ENCODE results near the gene CLEC1B. TPM values are rescaled to one million over a fixed set of nuclear protein-coding genes. Genes with fewer than 3 reads are reported as not detected.
"Not testable (repeated sequence)": the region's sequence is repeated elsewhere in the genome, so short reads cannot be mapped to it uniquely, and the experiment has no call there.

CLEC1B gene
- total RNA-seq, 1 donor from 2014 or later: not detected

DNA sequence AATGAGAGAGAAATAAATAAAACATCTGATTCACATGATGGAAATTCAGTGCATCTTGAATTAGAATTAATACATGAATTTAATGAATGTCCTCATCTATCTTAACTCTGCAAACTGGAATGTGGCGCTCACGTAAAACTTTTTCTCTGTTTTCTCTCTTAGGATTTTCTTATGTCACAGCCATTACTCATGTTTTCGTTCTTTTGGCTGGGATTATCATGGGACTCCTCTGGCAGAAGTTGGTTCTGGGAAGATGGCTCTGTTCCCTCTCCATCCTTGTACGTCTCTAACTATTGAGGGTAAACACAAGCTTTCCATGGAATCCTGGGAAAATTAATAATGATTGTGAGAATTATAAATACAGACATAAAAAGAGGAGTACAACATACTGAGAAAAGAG is 16.5 kb upstream of the CLEC1B start:
- Mint-ChIP-seq H3K27me3 (peaks cover 38% of the 10 kb centered on the region), H3K4me3 (no peak overlapping the region), H3K9me3 (no peaks in the 10 kb centered on the region), H3K36me3 (ENCODE audit: low read depth) (no peaks in the 10 kb centered on the region), H3K27ac (no peak overlapping the region), H3K4me1 (no peaks in the 10 kb centered on the region)
- intact Hi-C loops (cut with micrococcal nuclease): loop anchor here (10.0 kb wide), 1 partner anchor 271 kb away; no protein-coding TSS in a partner anchor
- no peak for DNase-seq

DNA sequence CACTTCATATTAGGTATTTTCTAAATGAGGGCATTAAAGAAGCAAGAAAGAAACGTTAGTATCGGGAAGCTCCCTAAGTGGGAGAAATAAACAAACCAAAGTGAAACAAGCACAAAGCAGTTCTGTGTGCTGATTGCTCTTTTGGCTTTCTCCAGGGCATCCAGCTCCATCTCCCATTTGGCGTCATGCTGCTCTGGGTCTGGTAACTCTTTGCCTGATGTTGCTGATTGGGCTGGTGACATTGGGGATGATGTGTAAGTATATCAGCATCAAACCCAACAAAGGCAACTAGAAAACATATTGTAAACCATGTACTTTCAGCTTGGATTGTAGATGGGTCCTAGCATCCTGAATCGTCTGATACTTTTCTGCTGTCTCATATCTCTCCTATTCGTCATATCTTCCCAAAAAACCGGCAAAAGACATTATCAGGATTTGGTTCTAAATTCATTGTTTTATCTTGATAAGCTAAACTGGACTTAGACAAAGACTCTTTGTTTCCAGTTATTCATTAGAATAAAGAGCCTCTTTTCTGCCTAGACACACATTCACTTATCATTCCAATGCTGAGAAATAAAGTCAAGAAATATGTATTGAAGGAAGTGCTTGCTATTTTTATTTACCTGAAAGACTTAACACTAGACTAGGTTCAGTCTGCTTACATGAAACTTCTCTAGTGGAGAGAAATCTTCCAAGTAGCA is 13.9 kb upstream of the CLEC1B start:
- intact Hi-C loops (cut with micrococcal nuclease): loop anchor here (5.0 to 10.0 kb wide), 2 partner anchors 70 to 268 kb away; no protein-coding TSS in a partner anchor
- Mint-ChIP-seq H3K36me3 (ENCODE audit: low read depth) (no peaks in the 10 kb centered on the region), H3K27ac (no peak overlapping the region), H3K9me3 (no peaks in the 10 kb centered on the region), H3K27me3 (peaks cover 40% of the 10 kb centered on the region), H3K4me1 (peaks cover 3% of the 10 kb centered on the region), H3K4me3 (no peak overlapping the region)
- DNase-seq: no peak

DNA sequence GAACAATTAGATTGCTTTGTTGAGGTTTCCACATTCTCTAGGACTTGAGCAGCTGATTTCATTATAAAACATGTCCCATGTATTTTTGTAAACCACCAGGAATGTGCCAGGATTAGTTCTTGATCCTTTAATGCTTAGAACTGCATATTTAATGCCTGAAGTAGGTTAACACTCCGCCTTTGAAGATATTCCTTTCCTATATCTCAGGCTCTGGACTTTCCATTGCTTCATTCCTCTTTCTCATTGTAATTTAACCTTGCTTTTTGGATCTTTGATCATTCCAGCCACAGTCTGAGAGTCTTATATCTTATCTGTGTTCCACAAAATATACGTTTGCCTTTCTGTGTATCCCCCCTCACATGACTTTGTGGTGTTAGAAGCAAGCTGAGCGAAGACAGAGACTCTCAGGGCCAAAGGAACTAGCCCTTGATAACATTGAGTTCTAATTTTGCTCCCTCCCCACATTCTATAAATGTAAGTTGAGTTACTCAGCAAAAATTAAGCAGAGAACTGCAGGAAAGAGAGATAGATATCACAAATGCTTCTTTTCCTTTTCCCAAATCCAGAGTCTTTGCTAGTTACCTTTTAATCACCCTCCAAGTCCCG is 2.4 kb upstream of the CLEC1B start:
- no peaks in the 10 kb centered on the region for H3K4me1 Mint-ChIP-seq

DNA sequence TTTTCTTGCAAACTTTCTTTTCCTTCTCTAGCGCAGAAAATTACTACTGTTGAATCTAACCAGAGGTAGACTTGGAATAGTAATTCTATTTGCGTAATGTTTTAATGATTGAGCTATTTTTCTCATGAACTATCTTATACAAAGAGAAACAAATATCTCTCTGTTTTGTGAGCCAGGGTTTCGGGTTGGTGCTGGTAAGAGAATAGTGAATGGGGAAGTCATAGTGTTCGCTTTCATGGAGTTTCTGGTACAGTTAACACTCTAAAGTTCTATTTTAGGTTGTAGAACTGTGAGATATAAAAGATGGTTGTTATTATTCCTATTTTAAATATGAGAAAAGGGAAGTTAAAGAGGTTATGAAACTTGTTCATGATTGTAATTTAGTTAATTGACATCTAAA is 6.6 kb downstream of the CLEC1B start:
- no peaks in the 10 kb centered on the region for H3K36me3 Mint-ChIP-seq (ENCODE audit: low read depth)
- intact Hi-C loops (cut with micrococcal nuclease): no loop called here
- H3K4me1 Mint-ChIP-seq: no peaks in the 10 kb centered on the region

More for the DNA sequence above, 2.4 kb upstream of the CLEC1B start:
- H3K4me3 Mint-ChIP-seq: no peak overlapping the region
- no peaks in the 10 kb centered on the region for H3K9me3 Mint-ChIP-seq
- no peak for DNase-seq
- H3K27me3 Mint-ChIP-seq: peaks cover 50% of the 10 kb centered on the region
- intact Hi-C loops (cut with micrococcal nuclease): loop anchor here (10.0 kb wide), 1 partner anchor 186 kb away; no protein-coding TSS in a partner anchor
- H3K36me3 Mint-ChIP-seq (ENCODE audit: low read depth): no peaks in the 10 kb centered on the region
- H3K27ac Mint-ChIP-seq: no peak overlapping the region

DNA sequence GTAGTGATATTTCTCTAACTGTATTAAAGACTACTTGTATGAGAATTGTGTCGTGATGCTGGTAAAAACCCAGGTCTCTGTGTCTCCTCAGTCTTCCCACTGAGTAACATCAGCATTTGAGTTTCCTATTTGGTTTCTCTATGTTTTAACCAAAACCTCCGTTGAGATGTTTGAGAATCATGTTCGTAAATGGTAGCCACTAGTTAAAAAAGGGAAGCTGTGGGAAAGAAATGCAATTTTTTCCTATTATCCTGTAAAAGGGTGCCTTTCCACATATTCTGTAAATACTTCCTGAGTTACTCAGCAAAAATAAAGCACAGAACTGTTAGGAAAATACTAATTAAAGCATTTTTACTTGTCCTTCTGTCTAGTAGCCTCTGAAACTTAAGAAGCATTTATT is 7.0 kb downstream of the CLEC1B start:
- no peak overlapping the region for H3K27ac Mint-ChIP-seq
- intact Hi-C loops (cut with micrococcal nuclease): no loop called here

More for the DNA sequence above, 6.6 kb downstream of the CLEC1B start:
- peaks cover 49% of the 10 kb centered on the region for H3K27me3 Mint-ChIP-seq
- H3K27ac Mint-ChIP-seq: no peak overlapping the region
- peaks cover 6% of the 10 kb centered on the region for H3K9me3 Mint-ChIP-seq
- H3K4me3 Mint-ChIP-seq: no peak overlapping the region
- DNase-seq: no peak

DNA sequence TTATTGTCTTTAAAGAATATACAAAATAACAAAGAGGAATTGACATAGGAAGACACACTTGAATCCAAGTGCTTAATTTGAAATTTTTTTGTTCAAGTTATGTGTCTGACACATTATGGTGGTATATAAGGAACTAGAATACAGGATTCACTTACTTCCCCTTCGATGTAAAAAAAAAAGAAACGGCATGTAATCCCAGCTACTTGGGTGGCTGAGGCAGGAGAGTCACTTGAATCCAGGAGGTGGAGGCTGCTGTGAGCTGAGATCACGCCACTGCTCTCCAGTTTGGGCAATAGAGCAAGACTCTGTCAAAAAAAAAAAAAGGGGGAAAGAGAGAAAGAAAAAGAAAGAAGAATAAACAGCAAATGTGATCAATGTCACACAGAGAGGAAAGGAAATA is 18.8 kb downstream of the CLEC1B start:
- H3K4me3 Mint-ChIP-seq: no peak overlapping the region
- intact Hi-C loops (cut with micrococcal nuclease): no loop called here
- no peak overlapping the region for H3K27ac Mint-ChIP-seq
- peaks cover 3% of the 10 kb centered on the region for H3K9me3 Mint-ChIP-seq
- H3K27me3 Mint-ChIP-seq: peaks cover 31% of the 10 kb centered on the region
- DNase-seq: no peak
- peaks cover 1% of the 10 kb centered on the region for H3K36me3 Mint-ChIP-seq (ENCODE audit: low read depth)
- H3K4me1 Mint-ChIP-seq: no peaks in the 10 kb centered on the region

More for the DNA sequence above, 7.0 kb downstream of the CLEC1B start:
- no peak for DNase-seq
- Mint-ChIP-seq H3K4me1 (no peaks in the 10 kb centered on the region), H3K36me3 (ENCODE audit: low read depth) (no peaks in the 10 kb centered on the region), H3K9me3 (peaks cover 6% of the 10 kb centered on the region), H3K27me3 (peaks cover 46% of the 10 kb centered on the region), H3K4me3 (no peak overlapping the region)

DNA sequence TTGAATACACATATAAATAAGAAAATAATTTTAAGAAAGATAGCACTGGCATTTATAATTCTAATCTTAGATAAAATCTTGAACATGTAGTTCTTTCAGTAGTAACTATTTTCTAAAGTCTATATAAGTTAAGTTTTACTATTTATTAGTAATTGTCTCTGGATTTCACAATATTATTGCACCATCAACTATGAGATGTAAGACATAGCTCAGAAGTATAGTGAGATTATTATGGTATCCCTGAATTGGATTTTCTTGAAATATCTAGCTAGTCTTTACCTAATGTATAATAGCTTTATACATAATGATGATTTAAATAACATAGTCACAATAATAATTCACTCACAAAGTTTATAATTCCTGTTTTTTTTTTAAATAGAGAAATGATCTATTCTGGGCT is 21.0 kb downstream of the CLEC1B start:
- H3K27ac Mint-ChIP-seq: no peak overlapping the region
- peaks cover 12% of the 10 kb centered on the region for H3K9me3 Mint-ChIP-seq
- H3K4me1 Mint-ChIP-seq: no peaks in the 10 kb centered on the region
- H3K27me3 Mint-ChIP-seq: peaks cover 43% of the 10 kb centered on the region
- intact Hi-C loops (cut with micrococcal nuclease): no loop called here
- no peak overlapping the region for H3K4me3 Mint-ChIP-seq
- no peak for DNase-seq
- H3K36me3 Mint-ChIP-seq (ENCODE audit: low read depth): peaks cover 1% of the 10 kb centered on the region

DNA sequence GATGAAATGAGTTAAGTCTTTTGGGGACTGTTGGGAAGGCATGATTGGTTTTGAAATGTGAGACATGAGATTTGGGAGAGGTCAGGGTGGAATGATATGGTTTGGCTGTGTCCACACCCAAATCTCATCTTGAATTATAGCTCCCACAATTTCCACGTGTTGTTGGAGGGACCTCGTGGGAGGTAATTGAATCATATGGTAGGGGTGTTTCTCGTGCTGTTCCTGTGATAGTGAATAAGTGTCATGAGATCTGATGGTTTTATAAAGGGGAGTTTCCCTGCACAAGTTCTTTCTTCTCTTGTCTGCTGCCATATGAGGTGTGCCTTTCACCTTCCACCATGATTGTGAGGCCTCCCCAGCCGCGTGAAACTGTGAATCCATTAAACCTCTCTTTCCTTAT is 22.3 kb downstream of the CLEC1B start:
- H3K4me3 Mint-ChIP-seq; intact Hi-C loops (cut with micrococcal nuclease); H3K27ac Mint-ChIP-seq; H3K4me1 Mint-ChIP-seq; H3K36me3 Mint-ChIP-seq (ENCODE audit: low read depth); DNase-seq: not testable (repeated sequence)
- peaks cover 47% of the 10 kb centered on the region for H3K27me3 Mint-ChIP-seq
- H3K9me3 Mint-ChIP-seq: peaks cover 12% of the 10 kb centered on the region

DNA sequence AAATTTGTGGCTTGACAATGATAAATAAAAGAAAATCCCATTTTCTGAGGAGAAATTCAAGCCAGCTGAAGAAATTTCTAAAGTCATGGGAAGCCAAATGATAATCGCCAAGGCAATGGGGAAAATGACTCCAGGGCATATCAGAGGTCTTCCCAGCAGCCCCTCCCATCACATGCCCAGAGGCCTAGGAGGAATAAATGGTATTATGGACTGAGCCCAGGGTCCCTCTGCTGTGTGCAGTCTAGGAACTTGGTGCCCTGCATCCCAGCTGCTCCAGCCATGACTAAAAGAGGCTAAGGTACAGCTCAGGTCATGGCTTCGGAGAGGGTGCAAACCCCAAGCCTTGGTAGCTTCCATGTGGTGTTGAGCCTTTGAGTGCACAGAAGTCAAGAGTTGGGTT is 23.3 kb downstream of the CLEC1B start:
- Mint-ChIP-seq H3K4me3 (no peak overlapping the region), H3K9me3 (peaks cover 12% of the 10 kb centered on the region), H3K4me1 (no peaks in the 10 kb centered on the region), H3K36me3 (ENCODE audit: low read depth) (peaks cover 1% of the 10 kb centered on the region), H3K27me3 (peaks cover 50% of the 10 kb centered on the region), H3K27ac (no peak overlapping the region)
- intact Hi-C loops (cut with micrococcal nuclease): no loop called here
- no peak for DNase-seq

DNA sequence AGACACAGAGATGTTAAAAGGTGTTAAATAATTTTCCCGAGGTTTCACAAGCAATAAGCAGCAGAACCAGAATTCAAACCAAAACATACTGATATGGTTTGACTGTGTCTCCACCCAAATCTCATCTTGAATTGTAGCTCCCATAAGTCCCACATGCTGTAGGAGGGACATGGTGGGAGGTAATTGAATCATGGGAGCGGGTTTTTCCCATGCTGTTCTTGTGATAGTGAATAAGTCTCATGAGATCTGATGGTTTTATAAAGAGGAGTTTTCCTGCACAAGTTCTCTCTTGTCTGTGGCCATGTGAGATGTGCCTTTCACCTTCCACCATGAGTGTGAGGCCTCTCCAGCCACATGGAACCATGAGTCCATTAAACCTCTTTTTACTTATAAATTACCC is 24.2 kb downstream of the CLEC1B start:
- H3K27me3 Mint-ChIP-seq: peaks cover 43% of the 10 kb centered on the region
- H3K36me3 Mint-ChIP-seq (ENCODE audit: low read depth); H3K27ac Mint-ChIP-seq; H3K4me3 Mint-ChIP-seq; intact Hi-C loops (cut with micrococcal nuclease); H3K4me1 Mint-ChIP-seq; DNase-seq: not testable (repeated sequence)
- H3K9me3 Mint-ChIP-seq: peaks cover 12% of the 10 kb centered on the region

DNA sequence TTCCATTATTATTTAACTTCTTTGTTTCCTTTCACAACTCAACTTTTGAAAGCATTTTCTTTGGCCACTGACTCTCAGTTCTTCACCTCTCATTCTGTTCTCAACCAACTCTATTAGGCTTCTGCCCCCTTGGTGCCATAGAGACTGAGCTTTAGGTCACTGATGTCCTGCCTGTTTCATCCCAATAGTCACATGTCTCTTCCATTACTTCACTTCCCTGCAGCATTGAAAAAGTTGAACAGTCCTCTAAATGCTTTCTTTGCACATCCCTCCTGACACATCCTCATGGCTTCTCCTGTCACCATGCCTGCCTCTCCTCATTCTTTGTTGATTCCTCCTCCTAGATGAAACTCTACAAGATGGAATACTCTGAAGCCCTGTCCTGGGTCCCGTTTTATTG is 25.0 kb downstream of the CLEC1B start:
- Mint-ChIP-seq H3K4me3 (no peak overlapping the region), H3K27me3 (peaks cover 37% of the 10 kb centered on the region), H3K4me1 (no peaks in the 10 kb centered on the region), H3K36me3 (ENCODE audit: low read depth) (peaks cover 1% of the 10 kb centered on the region), H3K27ac (no peak overlapping the region), H3K9me3 (peaks cover 12% of the 10 kb centered on the region)
- intact Hi-C loops (cut with micrococcal nuclease): no loop called here
- DNase-seq: no peak

DNA sequence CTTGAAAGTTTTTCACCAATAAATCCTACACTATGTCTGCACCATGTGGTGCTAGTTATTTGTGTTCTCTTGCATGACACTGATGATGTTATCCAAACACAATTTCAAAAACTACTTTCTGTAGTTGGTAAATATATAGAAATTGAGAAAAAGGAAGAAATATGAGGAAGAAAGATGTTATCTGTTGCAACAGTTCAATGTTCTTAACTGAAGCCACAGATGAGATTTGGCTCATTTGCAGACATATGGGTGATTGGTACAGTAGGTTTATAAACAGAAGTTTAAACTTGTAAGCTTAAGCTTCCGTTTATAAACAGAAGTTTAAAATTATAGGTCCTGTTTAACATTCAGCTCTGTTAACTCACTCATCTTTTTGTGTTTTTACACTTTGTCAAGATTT is 27.7 kb downstream of the CLEC1B start, which contains the start of gene CLEC12A:
Gene CLEC12A (plus strand): TSS at position 229 of the 400 bp plus-strand sequence. CDS start 188 bp downstream, outside the sequence.
- H3K36me3 Mint-ChIP-seq (ENCODE audit: low read depth): no peaks in the 10 kb centered on the region
- H3K27me3 Mint-ChIP-seq: peaks cover 31% of the 10 kb centered on the region
- H3K4me3 Mint-ChIP-seq: no peak within 1 kb of the TSS
- H3K27ac Mint-ChIP-seq: no peak within 1 kb of the TSS
- peaks cover 12% of the 10 kb centered on the region for H3K9me3 Mint-ChIP-seq
- no peaks in the 10 kb centered on the region for H3K4me1 Mint-ChIP-seq
- DNase-seq: no peak
- intact Hi-C loops (cut with micrococcal nuclease): no loop called here

DNA sequence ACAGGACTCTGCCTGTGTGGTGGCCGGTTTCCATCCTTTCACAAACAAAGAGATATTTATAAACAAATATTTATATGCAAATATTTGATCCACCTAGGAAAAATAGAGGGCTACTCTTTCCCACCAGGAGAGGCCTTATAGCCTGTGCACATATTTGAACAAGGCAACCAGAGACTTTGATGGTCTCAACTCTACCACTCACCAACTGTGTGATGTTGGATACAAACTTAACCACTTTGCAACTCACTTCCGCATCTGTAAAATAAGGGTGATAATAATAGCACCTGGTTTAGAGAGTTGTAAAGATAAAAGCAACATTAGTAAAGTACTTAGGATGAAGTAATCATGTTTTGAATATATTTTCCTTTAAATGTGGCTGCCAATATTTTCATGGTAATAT is 29.2 kb downstream of the CLEC1B start:
- Mint-ChIP-seq H3K27me3 (peaks cover 29% of the 10 kb centered on the region), H3K9me3 (peaks cover 6% of the 10 kb centered on the region), H3K36me3 (ENCODE audit: low read depth) (no peaks in the 10 kb centered on the region), H3K4me3 (no peak overlapping the region), H3K27ac (no peak overlapping the region), H3K4me1 (no peaks in the 10 kb centered on the region)
- intact Hi-C loops (cut with micrococcal nuclease): no loop called here
- no peak for DNase-seq

DNA sequence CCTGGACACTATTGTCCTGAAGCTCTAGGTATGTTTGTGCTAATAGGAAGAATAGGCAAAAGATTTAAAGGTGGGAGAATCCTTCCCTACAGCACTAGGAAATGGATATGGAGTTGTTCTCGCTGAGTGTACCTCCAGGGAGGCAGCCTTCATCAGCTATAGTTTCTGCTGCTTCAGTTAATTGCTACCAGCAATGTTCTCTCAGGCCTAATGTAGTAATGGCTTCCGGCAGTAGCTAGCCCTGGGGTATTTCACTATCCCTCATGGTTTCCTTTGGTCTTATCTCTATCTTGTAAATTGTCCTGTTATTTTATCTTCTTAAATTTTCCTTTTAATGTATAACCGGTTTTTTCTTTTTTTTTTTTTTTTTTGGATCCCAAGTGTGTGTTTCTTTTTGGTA is 37.0 kb downstream of the CLEC1B start:
- Mint-ChIP-seq H3K4me1 (peaks cover 31% of the 10 kb centered on the region), H3K4me3 (no peak overlapping the region), H3K36me3 (ENCODE audit: low read depth) (no peaks in the 10 kb centered on the region), H3K9me3 (no peaks in the 10 kb centered on the region), H3K27ac (no peak overlapping the region), H3K27me3 (peaks cover 1% of the 10 kb centered on the region)
- DNase-seq: no peak
- intact Hi-C loops (cut with micrococcal nuclease): no loop called here
